GM21526 (cell line): ENCODE measurements around the gene ATG4A.

ENCODE experiments used
- ATAC-seq: cut with Tn5 transposase; IDR thresholded peaks from one replicate; pipeline ENCODE4 v1.9.1; 2021; ENCODE audit warnings: moderate library complexity; ENCODE audit not compliant: unreplicated experiment, low FRiP score

Gene ATG4A, protein sequence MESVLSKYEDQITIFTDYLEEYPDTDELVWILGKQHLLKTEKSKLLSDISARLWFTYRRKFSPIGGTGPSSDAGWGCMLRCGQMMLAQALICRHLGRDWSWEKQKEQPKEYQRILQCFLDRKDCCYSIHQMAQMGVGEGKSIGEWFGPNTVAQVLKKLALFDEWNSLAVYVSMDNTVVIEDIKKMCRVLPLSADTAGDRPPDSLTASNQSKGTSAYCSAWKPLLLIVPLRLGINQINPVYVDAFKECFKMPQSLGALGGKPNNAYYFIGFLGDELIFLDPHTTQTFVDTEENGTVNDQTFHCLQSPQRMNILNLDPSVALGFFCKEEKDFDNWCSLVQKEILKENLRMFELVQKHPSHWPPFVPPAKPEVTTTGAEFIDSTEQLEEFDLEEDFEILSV

GRCh38 chrX:108091264-108091877 lies at the start of gene ATG4A, which contains the start of gene PSMD10:
TSS of gene ATG4A (plus strand) at chrX:108091778. CDS start at chrX:108091827, 49 bp downstream.
TSS of gene PSMD10 (minus strand) at chrX:108091542. CDS start at chrX:108091520, 22 bp downstream.
- peak; percentile 96 for ATAC-seq

- no peak for ATAC-seq
Measured at GRCh38 chrX:108044554-108045256, 46.9 kb upstream of the ATG4A start, which contains the start of gene VSIG1. TSS of gene VSIG1 (plus strand) at chrX:108045065. CDS start at chrX:108045131, 66 bp downstream.

DNA sequence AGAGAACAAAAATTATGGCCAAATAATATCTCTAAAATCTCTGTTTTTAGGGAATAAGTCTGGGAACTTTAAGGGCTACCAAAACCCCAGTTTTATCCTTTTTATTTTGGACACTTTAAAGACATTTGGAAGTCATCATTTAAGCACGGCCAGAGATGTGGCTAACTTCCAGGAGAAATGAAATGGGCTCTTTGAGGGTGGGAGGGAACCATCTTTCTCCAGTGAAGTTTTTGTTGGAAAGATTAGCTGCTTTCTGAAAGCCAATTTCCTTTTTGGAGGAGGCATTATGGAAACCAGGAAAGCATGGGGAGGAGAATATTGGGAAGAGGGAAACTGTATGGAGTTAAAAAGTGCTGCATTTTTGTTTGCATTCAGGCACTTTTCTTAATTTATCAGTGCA lies 41.9 kb upstream of the ATG4A start:
- ATAC-seq = no peak

DNA sequence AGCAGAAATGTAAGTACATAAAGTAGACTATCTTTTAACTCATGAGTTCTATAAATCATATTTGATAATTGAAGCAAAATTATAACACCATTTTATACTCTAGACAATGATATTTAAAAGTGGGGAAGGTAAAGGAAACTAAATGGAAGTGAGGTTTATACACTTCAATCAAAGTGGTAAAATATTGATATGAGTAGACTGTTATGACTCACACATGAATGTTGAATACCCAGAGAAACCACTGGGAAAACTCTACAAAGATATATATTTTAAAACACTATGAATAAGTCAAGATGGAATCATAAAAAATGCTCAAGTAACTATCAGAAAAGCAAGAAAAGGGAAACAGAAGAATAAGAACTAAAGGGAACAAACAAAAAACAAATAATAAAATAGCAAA lies 38.4 kb upstream of the ATG4A start:
- ATAC-seq = no peak

- ATAC-seq = no peak
Measured at GRCh38 chrX:108055546-108055945, 36.0 kb upstream of the ATG4A start.

DNA sequence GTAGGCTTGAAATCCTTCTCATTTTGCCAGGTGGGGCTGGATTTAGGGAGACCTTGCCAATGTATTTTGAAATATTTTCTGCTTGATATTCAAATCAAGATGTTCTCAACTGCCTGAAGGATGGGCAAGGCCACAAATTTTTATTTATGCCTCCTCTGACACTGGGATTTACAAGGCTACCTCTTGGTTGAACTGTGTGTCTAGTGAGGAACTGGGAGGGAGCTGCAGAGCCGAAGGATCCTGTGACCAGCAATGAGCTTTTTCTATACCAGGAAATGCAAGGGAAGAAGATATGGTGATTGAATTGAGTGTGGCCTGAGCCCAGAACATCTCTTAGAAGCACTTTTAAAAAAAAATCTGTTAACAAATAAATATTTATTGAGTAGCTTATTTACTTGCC lies 31.8 kb upstream of the ATG4A start:
- ATAC-seq = no peak

DNA sequence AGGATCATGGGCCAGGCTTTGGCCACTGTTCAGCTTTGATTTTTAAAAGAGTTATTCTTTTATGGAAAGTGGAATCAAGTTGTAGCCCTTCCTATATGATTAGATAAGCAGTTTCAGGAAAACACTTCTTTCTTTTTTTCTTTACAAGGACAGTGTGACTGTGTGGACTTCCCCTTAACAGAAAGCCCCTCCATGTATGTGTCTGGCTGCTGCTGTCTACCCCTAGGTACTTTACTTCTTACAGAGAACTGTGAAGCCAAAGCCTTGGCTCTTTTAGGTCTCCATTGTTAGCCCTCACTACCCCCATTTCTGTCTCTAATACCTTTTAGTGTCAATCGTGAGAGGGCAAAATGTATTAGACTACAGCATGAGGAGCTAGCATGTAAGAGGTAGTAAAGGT lies 27.6 kb upstream of the ATG4A start:
- ATAC-seq = no peak

DNA sequence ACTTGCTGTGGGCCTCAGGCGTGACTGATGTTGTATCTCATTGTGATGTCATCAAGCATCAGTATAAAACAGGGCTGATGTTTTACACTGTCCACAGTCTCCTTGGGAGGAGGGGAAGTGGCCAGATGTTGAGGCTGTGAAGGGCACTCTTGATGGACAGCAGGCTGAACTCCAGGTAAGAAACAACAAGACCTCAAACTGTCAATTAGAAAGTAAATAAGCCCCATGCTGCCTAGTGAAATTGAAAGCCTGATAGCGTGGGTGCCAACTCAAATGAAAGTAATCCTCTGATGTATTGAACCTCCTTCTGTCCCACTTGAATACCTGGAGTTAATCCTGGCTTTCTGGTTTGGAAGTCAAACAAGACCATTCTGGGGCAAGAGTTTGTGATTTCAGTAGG lies 27.0 kb upstream of the ATG4A start:
- ATAC-seq = no peak

- no peak for ATAC-seq
Measured at GRCh38 chrX:108068121-108068520, 23.5 kb upstream of the ATG4A start.

DNA sequence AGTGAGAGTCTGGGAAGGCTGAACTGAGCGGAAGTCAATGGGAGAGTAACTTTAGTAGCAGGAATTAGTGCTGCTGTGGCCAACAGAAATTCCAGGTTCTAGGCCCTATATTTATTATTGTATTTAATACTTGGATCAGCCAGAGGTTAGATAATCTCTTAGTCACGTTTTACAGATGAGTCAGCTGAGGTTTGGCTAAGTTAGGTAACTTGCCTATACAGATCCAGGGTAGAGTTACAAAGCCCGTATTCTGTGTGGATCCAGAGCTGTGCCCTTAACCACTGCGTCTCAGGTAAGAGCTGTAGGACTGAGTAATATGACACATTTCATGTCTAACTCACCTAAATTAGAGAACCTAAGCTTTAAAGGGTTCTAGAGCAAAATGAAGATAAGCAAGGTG lies 20.7 kb upstream of the ATG4A start:
- no peak for ATAC-seq

DNA sequence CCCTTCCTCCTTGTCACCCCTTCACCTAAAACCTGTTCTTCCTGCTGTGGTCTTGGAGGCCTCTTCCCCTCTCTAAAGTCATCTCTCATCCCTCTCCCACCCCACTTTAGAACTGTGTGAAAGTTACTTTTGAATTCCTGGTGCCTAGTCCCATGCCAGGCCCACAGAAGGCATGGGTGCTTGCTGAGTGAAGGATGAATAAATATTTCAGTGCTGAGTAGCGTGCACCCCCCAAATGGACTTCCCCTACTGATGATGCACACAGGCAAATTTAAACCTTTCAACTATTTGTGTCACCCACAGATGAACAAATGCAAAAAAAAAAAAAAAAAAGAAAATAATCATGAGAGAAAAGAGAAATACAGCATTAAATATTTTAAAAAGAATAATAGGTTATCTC lies 20.0 kb upstream of the ATG4A start:
- no peak for ATAC-seq

DNA sequence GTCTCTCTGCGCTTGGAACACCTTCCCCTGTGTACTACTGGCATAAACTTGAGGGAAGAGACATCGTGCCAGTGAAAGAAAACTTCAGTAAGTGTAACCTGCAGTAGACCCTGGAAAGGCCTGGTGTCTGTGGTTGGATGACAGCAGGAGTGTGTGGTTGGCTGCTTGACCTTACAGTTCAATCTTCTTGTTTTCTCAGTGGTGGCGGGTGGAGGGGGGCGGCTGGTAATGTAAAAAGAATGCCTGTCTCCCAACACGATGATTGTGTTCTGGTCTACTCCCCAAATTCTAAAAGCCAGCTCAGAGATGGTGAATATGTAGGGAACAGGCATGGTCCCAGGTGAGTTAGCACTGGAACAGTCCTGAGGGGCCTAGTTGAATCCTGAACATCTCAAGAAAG lies 18.8 kb upstream of the ATG4A start:
- ATAC-seq = no peak

- no peak for ATAC-seq
Measured at GRCh38 chrX:108081110-108081509, 10.5 kb upstream of the ATG4A start.

- ATAC-seq = no peak
Measured at GRCh38 chrX:108087792-108088191, 3.8 kb upstream of the ATG4A start.

DNA sequence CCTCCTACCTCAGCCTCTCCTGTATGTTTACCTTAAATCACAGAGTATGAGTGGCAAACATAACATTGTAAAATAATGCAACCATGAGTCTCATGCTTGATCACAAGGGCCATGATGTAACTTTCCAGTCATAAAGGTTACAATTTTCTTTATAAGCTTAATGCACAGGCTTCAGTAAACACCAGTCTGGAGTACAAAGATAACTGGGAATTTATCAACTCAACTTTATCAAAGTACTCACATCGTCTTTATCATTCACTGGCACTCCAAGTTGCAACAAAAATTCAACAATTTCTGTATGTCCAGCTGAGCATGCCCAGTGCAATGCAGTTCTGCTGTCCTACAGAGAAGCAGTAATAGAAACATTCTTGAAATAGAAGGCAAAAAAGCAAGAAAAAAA lies 3.1 kb upstream of the ATG4A start:
- no peak for ATAC-seq

DNA sequence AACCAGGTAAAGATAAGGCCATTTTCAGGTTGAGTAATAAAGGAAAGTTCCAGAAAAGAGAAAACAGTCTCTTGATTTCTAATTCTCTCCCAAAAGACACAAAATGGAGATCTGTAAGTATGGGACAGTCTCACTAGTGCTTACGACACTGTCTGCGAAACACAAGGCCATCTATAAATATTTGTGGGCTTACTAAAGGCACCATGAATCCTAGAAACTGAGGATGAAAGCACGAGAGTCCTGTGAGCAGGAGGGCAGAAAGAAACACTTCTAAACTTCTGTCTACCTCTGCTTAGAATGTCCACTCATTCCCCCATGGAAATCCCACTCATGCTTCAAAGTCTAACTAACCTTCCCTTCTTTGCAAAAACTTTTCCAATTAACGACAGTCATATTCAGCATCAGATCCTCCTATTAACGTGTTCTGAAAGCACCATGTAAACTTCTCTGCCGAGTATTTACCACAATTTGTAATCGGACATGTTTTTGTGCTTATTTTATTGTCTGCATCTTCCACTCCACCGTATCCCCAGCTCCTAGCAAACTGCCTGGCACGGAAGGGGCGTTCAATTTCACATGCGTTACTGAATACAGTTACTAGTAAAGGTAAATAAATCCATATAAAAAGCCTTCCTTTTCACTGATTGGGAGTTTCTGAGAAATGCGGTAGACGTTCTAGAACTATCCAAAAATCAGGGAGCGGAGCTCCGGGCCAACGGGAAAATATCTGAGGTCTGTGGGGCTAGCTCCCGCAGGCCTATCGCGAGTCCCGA lies 901 bp upstream of the ATG4A start:
- ATAC-seq = peak; percentile 1

- peak; percentile 37 for ATAC-seq
Measured at GRCh38 chrX:108091878-108092291, 307 bp downstream of the ATG4A start.

- ATAC-seq = no peak
Measured at GRCh38 chrX:108097380-108097779, 5.8 kb downstream of the ATG4A start.

GRCh38 chrX:108105473-108105872 lies 13.9 kb downstream of the ATG4A start:
- no peak for ATAC-seq

GRCh38 chrX:108114541-108114940 lies 23.0 kb downstream of the ATG4A start:
- no peak for ATAC-seq

- ATAC-seq = no peak
Measured at GRCh38 chrX:108117988-108118387, 26.4 kb downstream of the ATG4A start.
